Mesothelial cell of epicardium (in vitro differentiated cells): ENCODE measurements around the gene NECTIN2. TPM values are rescaled to one million over a fixed set of nuclear protein-coding genes. Genes with fewer than 3 reads are reported as not detected.
A peak's percentile ranks its signal among the peaks of the same experiment; 100 is the strongest.
"Not testable (repeated sequence)": the region's sequence is repeated elsewhere in the genome, so short reads cannot be mapped to it uniquely, and the experiment has no call there.

Source experiments
- DNase-seq, 2 experiments: peaks; one replicate each; pipeline ENCODE4 v3.0.0; 2021; ENCODE audit warnings: low spot score in 2 of 2; ENCODE audit not compliant: unreplicated experiment in 2 of 2
- H3K27ac Mint-ChIP-seq: 2 replicates; pipeline ENCODE4 v1.8.0; 2021; ENCODE audit warnings: mixed read lengths
- H3K27me3 Mint-ChIP-seq: 2 replicates; pipeline ENCODE4 v1.8.0; 2021; ENCODE audit warnings: low read depth, mixed read lengths
- H3K36me3 Mint-ChIP-seq: 2 replicates; pipeline ENCODE4 v1.8.0; 2021; ENCODE audit warnings: mixed read lengths
- H3K4me1 Mint-ChIP-seq: 2 replicates; pipeline ENCODE4 v1.8.0; 2021; ENCODE audit warnings: mixed read lengths
- H3K4me3 Mint-ChIP-seq: 2 replicates; pipeline ENCODE4 v1.8.0; 2021; ENCODE audit warnings: mild to moderate bottlenecking, moderate library complexity, mixed read lengths
- H3K9me3 Mint-ChIP-seq: 2 replicates; pipeline ENCODE4 v1.8.0; 2021; ENCODE audit warnings: mixed read lengths
- CTCF ChIP-seq: fragments of 200-600 bp; sonication (generic); IDR thresholded peaks from one replicate; pipeline ENCODE4 v1.5.0; 2021; ENCODE audit warnings: antibody characterized with exemption; ENCODE audit not compliant: unreplicated experiment
- total RNA-seq: library from RNA; stranded (reverse); gene quantifications from 3 replicates; pipeline ENCODE4 v1.2.1, GENCODE V29; 2021

Gene NECTIN2
- total RNA-seq, 1 donor from 2014 or later = 300 TPM

- TF ChIP-seq CTCF = no peak
- Mint-ChIP-seq H3K27ac (peak overlapping the region; percentile 90), H3K36me3 (peaks cover 34% of the 10 kb centered on the region), H3K27me3 (no peaks in the 10 kb centered on the region), H3K9me3 (no peaks in the 10 kb centered on the region), H3K4me3 (no peak overlapping the region), H3K4me1 (peaks cover 16% of the 10 kb centered on the region)
- no peak for DNase-seq
These were observed 37.8 kb downstream of the NECTIN2 start for GRCh38 chr19:44883922-44884321.

GRCh38 chr19:44884566-44884965 lies 38.5 kb downstream of the NECTIN2 start:
- DNase-seq = no peak
- H3K27ac Mint-ChIP-seq = peak overlapping the region; percentile 90
- H3K9me3 Mint-ChIP-seq = no peaks in the 10 kb centered on the region
- H3K36me3 Mint-ChIP-seq = peaks cover 36% of the 10 kb centered on the region
- no peaks in the 10 kb centered on the region for H3K27me3 Mint-ChIP-seq
- H3K4me1 Mint-ChIP-seq = peaks cover 17% of the 10 kb centered on the region
- no peak for TF ChIP-seq CTCF
- no peak overlapping the region for H3K4me3 Mint-ChIP-seq

- H3K36me3 Mint-ChIP-seq = peaks cover 34% of the 10 kb centered on the region
- peaks cover 21% of the 10 kb centered on the region for H3K4me1 Mint-ChIP-seq
- H3K4me3 Mint-ChIP-seq = no peak overlapping the region
- no peak for DNase-seq
- no peaks in the 10 kb centered on the region for H3K9me3 Mint-ChIP-seq
- no peaks in the 10 kb centered on the region for H3K27me3 Mint-ChIP-seq
- H3K27ac Mint-ChIP-seq = peak overlapping the region; percentile 30
- no peak for TF ChIP-seq CTCF
These were observed 40.0 kb downstream of the NECTIN2 start for GRCh38 chr19:44886141-44886540.

- Mint-ChIP-seq H3K4me1 (peaks cover 32% of the 10 kb centered on the region), H3K4me3 (no peak overlapping the region), H3K36me3 (peaks cover 34% of the 10 kb centered on the region), H3K27ac (no peak overlapping the region), H3K27me3 (no peaks in the 10 kb centered on the region), H3K9me3 (no peaks in the 10 kb centered on the region)
- TF ChIP-seq CTCF = no peak
- DNase-seq = no peak
These were observed 41.6 kb downstream of the NECTIN2 start for GRCh38 chr19:44887648-44888047.

- peaks cover 34% of the 10 kb centered on the region for H3K4me1 Mint-ChIP-seq
- H3K4me3 Mint-ChIP-seq, H3K27me3 Mint-ChIP-seq, DNase-seq, H3K9me3 Mint-ChIP-seq, H3K27ac Mint-ChIP-seq: not testable (repeated sequence)
- H3K36me3 Mint-ChIP-seq = peaks cover 34% of the 10 kb centered on the region
These were observed 42.2 kb downstream of the NECTIN2 start for GRCh38 chr19:44888335-44888734.

GRCh38 chr19:44889830-44890365 lies 43.8 kb downstream of the NECTIN2 start:
- Mint-ChIP-seq H3K27ac (peak overlapping the region; percentile 93), H3K36me3 (peaks cover 32% of the 10 kb centered on the region), H3K4me1 (peaks cover 24% of the 10 kb centered on the region), H3K27me3 (no peaks in the 10 kb centered on the region), H3K9me3 (no peaks in the 10 kb centered on the region), H3K4me3 (peak overlapping the region; percentile 65)
- DNase-seq = no peak
- TF ChIP-seq CTCF = no peak
